Effector memory CD8-positive, alpha-beta T cell (primary cell): Measurements from ENCODE around the gene RAB3C.
"Not testable (repeated sequence)": the region's sequence is repeated elsewhere in the genome, so short reads cannot be mapped to it uniquely, and the experiment has no call there.

ENCODE experiments used
- ATAC-seq: fragments of 150-1000 bp; cut with Tn5 transposase; replicated peaks from 2 replicates; pipeline ENCODE4 v1.10.0; 2021; ENCODE audit warnings: mild to moderate bottlenecking, moderate library complexity
- DNase-seq, 3 experiments: peaks; one replicate each; pipeline ENCODE4 v3.0.0; 2021
- H3K27ac Mint-ChIP-seq, 2 donors: one replicate each; pipeline ENCODE4 v1.8.0; 2022; ENCODE audit warnings: mild to moderate bottlenecking in 2 of 2, mixed read lengths in 2 of 2, moderate library complexity in 2 of 2
- H3K27me3 Mint-ChIP-seq, 2 donors: one replicate each; pipeline ENCODE4 v1.8.0; 2022; ENCODE audit warnings: mixed read lengths in 2 of 2
- H3K36me3 Mint-ChIP-seq: one replicate; pipeline ENCODE4 v1.8.0; 2022; ENCODE audit warnings: mild to moderate bottlenecking, moderate library complexity, mixed read lengths; ENCODE audit not compliant: insufficient read depth
- H3K4me1 Mint-ChIP-seq, 2 donors: one replicate each; pipeline ENCODE4 v1.8.0; 2022; ENCODE audit warnings: low read depth in 2 of 2, mixed read lengths in 2 of 2
- H3K4me3 Mint-ChIP-seq, 2 donors: one replicate each; pipeline ENCODE4 v1.8.0; 2022; ENCODE audit warnings: mild to moderate bottlenecking in 2 of 2, mixed read lengths in 2 of 2, moderate library complexity in 2 of 2
- H3K9me3 Mint-ChIP-seq, 2 donors: one replicate each; pipeline ENCODE4 v1.8.0; 2022; ENCODE audit warnings: mixed read lengths in 2 of 2

The RAB3C gene

GRCh38 chr5:58706736-58707135, 123.9 kb downstream of the RAB3C start:
- ATAC-seq (no peak), DNase-seq (no peak)
- H3K4me1 Mint-ChIP-seq: no peaks in the 10 kb centered on the region
- no peak overlapping the region for H3K27ac Mint-ChIP-seq
- peaks cover 6 to 23% of the 10 kb centered on the region in 2 donors for H3K27me3 Mint-ChIP-seq
- H3K36me3 Mint-ChIP-seq: no peaks in the 10 kb centered on the region
- no peak overlapping the region for H3K4me3 Mint-ChIP-seq
- H3K9me3 Mint-ChIP-seq: no peaks in the 10 kb centered on the region

- DNase-seq: no peak
- no peaks in the 10 kb centered on the region for H3K4me1 Mint-ChIP-seq
- ATAC-seq: no peak
- no peak overlapping the region for H3K27ac Mint-ChIP-seq
- H3K36me3 Mint-ChIP-seq: no peaks in the 10 kb centered on the region
- no peaks in the 10 kb centered on the region for H3K9me3 Mint-ChIP-seq
- H3K4me3 Mint-ChIP-seq: no peak overlapping the region
- peaks cover 6 to 23% of the 10 kb centered on the region in 2 donors for H3K27me3 Mint-ChIP-seq
These were observed 125.6 kb downstream of the RAB3C start for GRCh38 chr5:58708456-58708855.

- not testable (repeated sequence) for H3K36me3 Mint-ChIP-seq, H3K4me1 Mint-ChIP-seq, H3K27ac Mint-ChIP-seq, H3K4me3 Mint-ChIP-seq, ATAC-seq, DNase-seq, H3K9me3 Mint-ChIP-seq
- H3K27me3 Mint-ChIP-seq: peaks cover 6 to 23% of the 10 kb centered on the region in 2 donors
These were observed 127.5 kb downstream of the RAB3C start for GRCh38 chr5:58710425-58710824.

GRCh38 chr5:58710871-58711270, 128.0 kb downstream of the RAB3C start:
- no peak overlapping the region for H3K4me3 Mint-ChIP-seq
- H3K27me3 Mint-ChIP-seq: peaks cover 6 to 23% of the 10 kb centered on the region in 2 donors
- H3K27ac Mint-ChIP-seq: no peak overlapping the region
- H3K36me3 Mint-ChIP-seq: no peaks in the 10 kb centered on the region
- H3K9me3 Mint-ChIP-seq: no peaks in the 10 kb centered on the region
- no peaks in the 10 kb centered on the region for H3K4me1 Mint-ChIP-seq
- ATAC-seq: no peak
- no peak for DNase-seq

GRCh38 chr5:58711965-58712364, 129.1 kb downstream of the RAB3C start:
- no peak for DNase-seq
- H3K27me3 Mint-ChIP-seq: peaks cover 6 to 23% of the 10 kb centered on the region in 2 donors
- no peak overlapping the region for H3K27ac Mint-ChIP-seq
- H3K4me3 Mint-ChIP-seq: no peak overlapping the region
- no peaks in the 10 kb centered on the region for H3K4me1 Mint-ChIP-seq
- ATAC-seq: no peak
- no peaks in the 10 kb centered on the region for H3K9me3 Mint-ChIP-seq
- no peaks in the 10 kb centered on the region for H3K36me3 Mint-ChIP-seq

GRCh38 chr5:58714046-58714445, 131.2 kb downstream of the RAB3C start:
- Mint-ChIP-seq H3K4me1 (no peaks in the 10 kb centered on the region), H3K27me3 (peaks cover 6 to 17% of the 10 kb centered on the region in 2 donors), H3K4me3 (no peak overlapping the region), H3K36me3 (no peaks in the 10 kb centered on the region), H3K9me3 (no peaks in the 10 kb centered on the region), H3K27ac (no peak overlapping the region)
- DNase-seq (no peak), ATAC-seq (no peak)

- Mint-ChIP-seq H3K27me3 (no peaks in the 10 kb centered on the region), H3K4me1 (no peaks in the 10 kb centered on the region), H3K27ac (no peak overlapping the region), H3K9me3 (no peaks in the 10 kb centered on the region), H3K36me3 (no peaks in the 10 kb centered on the region), H3K4me3 (no peak overlapping the region)
- ATAC-seq: no peak
- DNase-seq: no peak
These were observed 133.3 kb downstream of the RAB3C start for GRCh38 chr5:58715997-58716656.

- no peaks in the 10 kb centered on the region for H3K36me3 Mint-ChIP-seq
- no peaks in the 10 kb centered on the region for H3K9me3 Mint-ChIP-seq
- no peaks in the 10 kb centered on the region for H3K4me1 Mint-ChIP-seq
- no peak for ATAC-seq
- DNase-seq: no peak
- no peaks in the 10 kb centered on the region for H3K27me3 Mint-ChIP-seq
- H3K27ac Mint-ChIP-seq: no peak overlapping the region
- H3K4me3 Mint-ChIP-seq: no peak overlapping the region
These were observed 133.8 kb downstream of the RAB3C start for GRCh38 chr5:58716713-58717112.

GRCh38 chr5:58717303-58718007, 134.6 kb downstream of the RAB3C start:
- Mint-ChIP-seq H3K9me3 (no peaks in the 10 kb centered on the region), H3K36me3 (no peaks in the 10 kb centered on the region), H3K4me3 (no peak overlapping the region), H3K4me1 (no peaks in the 10 kb centered on the region), H3K27ac (no peak overlapping the region), H3K27me3 (no peaks in the 10 kb centered on the region)
- DNase-seq (no peak), ATAC-seq (no peak)

GRCh38 chr5:58718269-58718978, 135.5 kb downstream of the RAB3C start:
- Mint-ChIP-seq H3K27me3 (peaks cover 0 to 5% of the 10 kb centered on the region in 2 donors), H3K9me3 (no peaks in the 10 kb centered on the region), H3K27ac (no peak overlapping the region), H3K4me1 (no peaks in the 10 kb centered on the region), H3K36me3 (no peaks in the 10 kb centered on the region), H3K4me3 (no peak overlapping the region)
- ATAC-seq (no peak), DNase-seq (no peak)

- Mint-ChIP-seq H3K27ac (no peak overlapping the region), H3K9me3 (no peaks in the 10 kb centered on the region), H3K27me3 (peaks cover 0 to 14% of the 10 kb centered on the region in 2 donors), H3K4me1 (no peaks in the 10 kb centered on the region), H3K4me3 (no peak overlapping the region), H3K36me3 (no peaks in the 10 kb centered on the region)
- DNase-seq: no peak
- ATAC-seq: no peak
These were observed 139.3 kb downstream of the RAB3C start for GRCh38 chr5:58722160-58722559.

GRCh38 chr5:58724992-58725391, 142.1 kb downstream of the RAB3C start:
- DNase-seq (no peak), ATAC-seq (no peak)
- H3K27ac Mint-ChIP-seq: no peak overlapping the region
- H3K4me3 Mint-ChIP-seq: no peak overlapping the region
- H3K4me1 Mint-ChIP-seq: no peaks in the 10 kb centered on the region
- H3K9me3 Mint-ChIP-seq: peaks cover 0 to 5% of the 10 kb centered on the region in 2 donors
- H3K27me3 Mint-ChIP-seq: peaks cover 0 to 14% of the 10 kb centered on the region in 2 donors
- no peaks in the 10 kb centered on the region for H3K36me3 Mint-ChIP-seq

GRCh38 chr5:58731641-58732040, 148.8 kb downstream of the RAB3C start:
- H3K27me3 Mint-ChIP-seq: no peaks in the 10 kb centered on the region
- no peak for DNase-seq
- peaks cover 0 to 5% of the 10 kb centered on the region in 2 donors for H3K9me3 Mint-ChIP-seq
- no peak overlapping the region for H3K27ac Mint-ChIP-seq
- no peak for ATAC-seq
- peaks cover 0 to 2% of the 10 kb centered on the region in 2 donors for H3K4me1 Mint-ChIP-seq
- no peaks in the 10 kb centered on the region for H3K36me3 Mint-ChIP-seq
- H3K4me3 Mint-ChIP-seq: no peak overlapping the region

- no peak overlapping the region for H3K4me3 Mint-ChIP-seq
- DNase-seq (no peak), ATAC-seq (no peak)
- peaks cover 0 to 1% of the 10 kb centered on the region in 2 donors for H3K4me1 Mint-ChIP-seq
- H3K27ac Mint-ChIP-seq: no peak overlapping the region
- H3K36me3 Mint-ChIP-seq: no peaks in the 10 kb centered on the region
- H3K27me3 Mint-ChIP-seq: no peaks in the 10 kb centered on the region
- no peaks in the 10 kb centered on the region for H3K9me3 Mint-ChIP-seq
These were observed 152.8 kb downstream of the RAB3C start for GRCh38 chr5:58735637-58736036.
